Testis (tissue), 3 donors: Measurements from ENCODE around the gene PRSS12. TPM values are rescaled to one million over a fixed set of nuclear protein-coding genes. Genes with fewer than 3 reads are reported as not detected.
"Not testable (repeated sequence)": the region's sequence is repeated elsewhere in the genome, so short reads cannot be mapped to it uniquely, and the experiment has no call there.

ENCODE experiments used
- DNase-seq: peaks from one replicate; pipeline ENCODE4 v3.0.0-alpha.2; 2019
- H3K27ac ChIP-seq, 2 donors: fragments of 200-600 bp; sonication (generic); one replicate each; pipeline ENCODE4 v1.5.1; 2019
- H3K27me3 ChIP-seq: fragments of 200-600 bp; sonication (generic); one replicate; pipeline ENCODE4 v1.5.1; 2019
- H3K36me3 ChIP-seq: fragments of 200-600 bp; sonication (generic); one replicate; pipeline ENCODE4 v1.5.1; 2017; ENCODE audit warnings: low read depth; ENCODE audit errors: missing control alignments
- H3K4me1 ChIP-seq: fragments of 200-600 bp; sonication (generic); one replicate; pipeline ENCODE4 v1.5.1; 2019
- H3K4me3 ChIP-seq, 2 donors: fragments of 200-600 bp; sonication (generic); one replicate each; pipeline ENCODE4 v1.5.1; 2017 to 2019
- H3K9me3 ChIP-seq: fragments of 200-600 bp; sonication (generic); one replicate; pipeline ENCODE4 v1.5.1; 2017
- CTCF ChIP-seq, 3 experiments: fragments of 450-650 bp in 2 of 3; fragments of 200-600 bp in 1 of 3; sonication (generic) in 1 of 3; IDR thresholded peaks; one replicate each; pipeline ENCODE4 v1.5.1; 2016 to 2019; ENCODE audit warnings: antibody characterized with exemption in 3 of 3, mild to moderate bottlenecking in 2 of 3, moderate library complexity in 1 of 3
- POLR2A ChIP-seq: fragments of 450-650 bp; IDR thresholded peaks from one replicate; pipeline ENCODE4 v1.6.1; 2017; ENCODE audit warnings: antibody characterized with exemption, mild to moderate bottlenecking, moderate library complexity
- WGBS, 2 donors: methylation state at CpG; one replicate each; pipeline ENCODE4 v1.1.5; 2018; 5-methylcytosine and 5-hydroxymethylcytosine counted together
- intact Hi-C: fragments of 100-400 bp; cut with DNase I; formaldehyde crosslinking; loops from one replicate; pipeline ENCODE4 v1.15.1; 2023; ENCODE audit warnings: low total_unique reads
- polyA plus RNA-seq: library from polyadenylated mRNA; stranded (reverse); fragments of 350-450 nt; fragmentation: Illumina TruSeq; extraction: RNeasy Lipid Tissue Mini Kit (QIAGEN cat#74804); gene quantifications from one replicate; pipeline ENCODE4 v1.2.3, GENCODE V29; 2014; ENCODE audit warnings: low read depth, low replicate concordance; ENCODE audit not compliant: insufficient read depth
- total RNA-seq, 2 donors: library from RNA; depleted of rRNA; stranded (reverse); fragments of >200 nt; gene quantifications; one replicate each; pipeline ENCODE4 v1.2.3, GENCODE V29; 2016

PRSS12 gene
- total and polyA plus RNA-seq, 3 donors from 2014 or later, result 33.9 to 65.4 (median 41.5) TPM

- WGBS, 2 donors, result 83 to 92% methylated on average over 2 of the region's 2 CpGs
- no peak overlapping the region for H3K4me3 ChIP-seq
- H3K4me1 ChIP-seq, result no peaks in the 10 kb centered on the region
- no peak for DNase-seq
- TF ChIP-seq POLR2A (no peak), CTCF (IDR thresholded peaks at IDR 0.05) (no peak)
- H3K9me3 ChIP-seq, result no peaks in the 10 kb centered on the region
- no peaks in the 10 kb centered on the region for H3K36me3 ChIP-seq
- H3K27me3 ChIP-seq, result no peaks in the 10 kb centered on the region
- H3K27ac ChIP-seq, result no peak overlapping the region
- intact Hi-C loops, result no loop called here
Observed at GRCh38 chr4:118271788-118272187, 81.0 kb downstream of the PRSS12 start.

- no peak for DNase-seq
- H3K4me3 ChIP-seq, result no peak overlapping the region
- WGBS, 2 donors, result 21 to 40% methylated on average over 2 of the region's 2 CpGs
- no peaks in the 10 kb centered on the region for H3K9me3 ChIP-seq
- H3K4me1 ChIP-seq, result no peaks in the 10 kb centered on the region
- intact Hi-C loops, result no loop called here
- H3K36me3 ChIP-seq, result no peaks in the 10 kb centered on the region
- no peaks in the 10 kb centered on the region for H3K27me3 ChIP-seq
- TF ChIP-seq POLR2A, result no peak
- TF ChIP-seq CTCF (IDR thresholded peaks at IDR 0.05), result peak in 2 of 3 experiments; percentile 9 to 55
- no peak overlapping the region for H3K27ac ChIP-seq
Observed at GRCh38 chr4:118270492-118270891, 82.3 kb downstream of the PRSS12 start.

- TF ChIP-seq CTCF (IDR thresholded peaks at IDR 0.05) (no peak), POLR2A (no peak)
- no peak overlapping the region for H3K27ac ChIP-seq
- no peaks in the 10 kb centered on the region for H3K4me1 ChIP-seq
- DNase-seq, result no peak
- H3K36me3 ChIP-seq, result no peaks in the 10 kb centered on the region
- H3K27me3 ChIP-seq, result no peaks in the 10 kb centered on the region
- H3K4me3 ChIP-seq, result no peak overlapping the region
- no peaks in the 10 kb centered on the region for H3K9me3 ChIP-seq
- intact Hi-C loops, result no loop called here
- WGBS, 2 donors, result 80 to 82% methylated on average over 3 of the region's 3 CpGs
Observed at GRCh38 chr4:118268780-118269179, 84.0 kb downstream of the PRSS12 start.

- H3K4me1 ChIP-seq, result not testable (repeated sequence)
Observed at GRCh38 chr4:118266145-118266496, 86.7 kb downstream of the PRSS12 start.

GRCh38 chr4:118265312-118266144 lies 87.3 kb downstream of the PRSS12 start:
- H3K4me3 ChIP-seq, result peak overlapping the region; percentile 56 to 70
- no peaks in the 10 kb centered on the region for H3K36me3 ChIP-seq
- intact Hi-C loops, result no loop called here
- 17 to 33% methylated on average over 2 to 41 of the region's 64 CpGs for WGBS, 2 donors
- H3K9me3 ChIP-seq, result no peaks in the 10 kb centered on the region
- H3K27me3 ChIP-seq, result no peaks in the 10 kb centered on the region
- H3K4me1 ChIP-seq, result no peaks in the 10 kb centered on the region
- H3K27ac ChIP-seq, result peak overlapping the region; percentile 23 to 67
- DNase-seq, result peak; percentile 67
- no peak for TF ChIP-seq POLR2A
- no peak for TF ChIP-seq CTCF (IDR thresholded peaks at IDR 0.05)

More at GRCh38 chr4:118266145-118266496, 86.7 kb downstream of the PRSS12 start:
- H3K4me3 ChIP-seq, result peak overlapping the region in 1 of 2 donors; percentile 70
- H3K27me3 ChIP-seq, H3K9me3 ChIP-seq, DNase-seq, H3K36me3 ChIP-seq, intact Hi-C loops, H3K27ac ChIP-seq: not testable (repeated sequence)
- WGBS, 2 donors, result 55 to 75% methylated on average over 2 to 4 of the region's 4 CpGs
